GM19043 (cell line): ENCODE results near the gene MYO10.
"Not testable (repeated sequence)": the region's sequence is repeated elsewhere in the genome, so short reads cannot be mapped to it uniquely, and the experiment has no call there.

Experiments
- ATAC-seq: cut with Tn5 transposase; IDR thresholded peaks from one replicate; pipeline ENCODE4 v1.9.1; 2021; ENCODE audit warnings: low read depth; ENCODE audit not compliant: unreplicated experiment

The MYO10 gene

DNA sequence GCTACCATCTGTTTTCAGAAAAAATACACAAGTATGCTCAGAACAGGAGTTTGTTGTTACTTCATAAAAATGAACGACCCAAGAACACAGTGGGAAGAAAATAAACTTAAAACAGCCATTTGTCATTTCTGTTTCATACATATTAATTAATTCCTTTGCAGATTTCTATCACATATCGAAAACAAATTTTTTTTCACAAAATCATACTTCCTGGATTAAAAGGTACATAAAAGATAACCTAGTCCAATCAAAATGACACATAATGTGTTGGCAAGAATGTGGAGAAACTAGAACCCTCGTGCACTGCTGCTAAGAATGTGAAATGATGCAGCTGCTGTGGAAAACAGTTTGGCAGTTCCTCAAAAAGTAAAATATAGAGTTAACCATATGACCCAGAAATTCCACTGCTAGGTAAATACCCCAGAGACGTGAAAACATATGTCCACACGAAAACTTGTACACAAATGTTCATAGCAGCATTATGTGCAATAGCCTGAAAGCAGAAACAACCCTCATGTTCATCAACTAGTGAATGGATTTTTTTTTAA lies 46.0 kb downstream of the MYO10 start:
- ATAC-seq: no peak

DNA sequence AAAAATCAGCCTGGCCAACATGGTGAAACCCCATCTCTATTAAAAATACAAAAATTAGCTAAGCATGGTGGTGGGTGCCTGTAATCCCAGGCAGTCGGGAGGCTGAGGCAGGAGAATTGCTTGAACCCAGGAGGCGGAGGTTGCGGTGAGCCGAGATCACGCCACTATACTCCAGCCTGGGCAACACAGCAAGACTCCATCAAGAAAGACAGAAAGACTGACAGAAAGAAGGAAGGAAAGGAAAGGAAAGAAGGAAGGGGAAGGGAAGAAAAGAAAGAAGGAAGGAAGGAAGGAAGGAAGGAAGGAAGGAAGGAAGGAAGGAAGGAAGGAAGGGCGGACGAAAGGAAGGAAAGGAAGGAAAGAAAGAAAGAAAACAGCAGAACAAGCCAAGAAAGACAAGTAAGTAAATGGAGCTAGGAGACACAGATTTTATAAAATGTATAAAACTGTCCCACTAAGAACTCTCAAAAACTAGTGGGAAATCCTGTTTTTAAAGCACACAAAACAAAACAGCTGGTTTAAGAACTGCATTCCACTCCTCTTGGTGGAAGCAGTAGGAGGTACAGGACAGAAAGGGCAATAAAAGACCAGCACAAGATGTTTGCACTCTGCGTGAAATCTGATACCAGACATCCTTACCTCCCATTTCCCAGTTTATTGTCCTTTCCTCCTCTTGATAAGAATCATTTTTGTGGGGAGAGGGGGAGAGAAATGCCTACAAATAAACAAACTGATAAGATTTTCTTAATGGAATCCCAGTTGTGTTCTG lies 46.7 kb downstream of the MYO10 start:
- ATAC-seq: no peak

DNA sequence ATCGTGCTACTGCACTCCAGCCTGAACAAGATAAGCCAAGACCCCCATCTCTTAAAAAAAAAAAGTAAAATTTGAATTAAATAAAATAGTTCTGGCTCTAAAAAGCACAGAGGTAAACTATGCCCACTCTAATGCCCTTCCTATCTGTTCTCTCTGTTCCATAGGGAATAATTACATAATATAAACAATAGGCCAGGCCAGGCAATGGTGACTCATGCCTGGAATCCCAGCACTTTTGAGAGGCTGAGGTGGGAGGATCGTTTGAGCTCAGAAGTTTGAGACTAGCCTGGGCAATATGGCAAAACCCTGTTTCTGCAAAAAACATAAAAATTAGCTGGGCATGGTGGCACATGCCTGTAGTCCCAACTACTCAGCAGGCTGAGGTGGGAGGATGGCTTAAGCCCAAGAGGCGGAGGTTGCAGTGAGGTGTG lies 47.4 kb downstream of the MYO10 start:
- no peak for ATAC-seq

DNA sequence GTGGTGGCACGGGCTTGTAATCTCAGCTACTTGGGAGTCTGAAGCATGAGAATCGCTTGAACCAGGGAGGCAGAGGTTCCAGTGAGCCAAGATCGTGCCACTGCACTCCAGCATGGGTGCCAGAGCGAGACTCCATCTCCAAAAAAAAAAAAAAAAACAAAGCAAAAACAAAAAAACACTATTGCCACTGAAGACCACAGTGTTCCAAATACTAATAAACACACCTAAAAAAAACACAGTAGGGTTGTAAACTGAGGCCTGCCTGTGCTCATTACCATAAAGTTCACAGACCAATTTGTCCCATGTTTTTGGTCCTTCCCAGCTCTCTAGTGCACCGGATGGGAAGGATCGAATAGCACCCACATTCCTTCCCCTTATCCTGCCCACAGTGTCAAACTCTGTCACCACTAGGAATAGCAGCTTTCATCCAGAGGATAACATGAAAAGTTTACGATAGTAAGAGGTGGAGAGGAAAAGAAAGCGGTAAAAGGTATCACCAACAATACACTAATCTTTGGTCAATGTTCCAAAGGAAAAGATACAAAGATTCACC lies 49.2 kb downstream of the MYO10 start:
- no peak for ATAC-seq

DNA sequence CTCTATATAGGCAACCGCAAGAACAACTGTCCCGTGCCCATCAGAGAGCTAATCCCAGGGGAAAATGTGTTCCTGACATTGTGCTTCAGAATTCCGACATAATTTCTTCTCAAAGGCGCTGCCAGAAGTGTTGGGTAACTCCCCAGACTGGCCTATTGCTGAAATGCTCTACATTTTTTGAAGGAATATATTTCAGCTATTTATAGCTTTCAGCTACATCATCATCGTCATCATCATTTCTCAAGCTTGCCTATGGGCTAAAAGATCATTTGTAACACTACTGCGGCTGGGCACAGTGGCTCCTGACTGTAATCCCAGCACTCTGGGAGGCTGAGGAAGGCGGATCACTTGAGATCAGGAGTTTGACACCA lies 49.7 kb downstream of the MYO10 start:
- no peak for ATAC-seq

DNA sequence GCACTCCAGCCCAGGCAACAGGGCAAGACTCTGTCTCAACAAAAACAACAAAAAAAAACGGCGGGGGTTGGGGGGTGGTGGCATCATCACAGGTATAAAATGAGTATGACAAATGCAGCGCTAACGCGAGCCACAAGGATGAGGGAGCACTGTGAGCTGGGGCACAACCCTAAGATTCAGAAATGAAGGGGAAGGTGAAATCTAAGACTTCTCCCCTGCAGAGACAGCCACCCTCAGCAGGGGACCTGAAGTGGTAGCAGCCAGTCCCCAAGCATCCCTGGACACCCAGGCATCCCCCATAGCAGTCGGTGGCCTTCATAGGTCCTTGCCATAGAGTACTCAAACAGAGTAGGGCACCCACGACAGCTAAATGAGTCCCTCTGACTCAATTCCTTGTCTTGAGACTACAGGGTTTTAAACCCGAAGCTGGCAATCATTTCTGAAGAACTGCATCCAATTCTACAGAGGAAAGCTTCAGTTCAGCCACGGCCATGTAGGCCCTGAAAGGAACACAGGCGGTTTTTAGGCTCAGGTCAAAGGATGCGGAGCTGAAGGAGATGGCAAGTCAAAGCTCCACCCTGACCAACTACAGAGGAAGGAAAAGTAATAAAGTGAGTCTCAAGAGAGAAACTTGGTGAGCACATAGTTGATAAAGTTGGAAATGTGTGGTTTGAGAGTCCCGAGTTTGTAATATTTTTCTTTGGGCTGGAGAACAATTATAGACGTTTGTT lies 50.3 kb downstream of the MYO10 start:
- ATAC-seq: no peak

DNA sequence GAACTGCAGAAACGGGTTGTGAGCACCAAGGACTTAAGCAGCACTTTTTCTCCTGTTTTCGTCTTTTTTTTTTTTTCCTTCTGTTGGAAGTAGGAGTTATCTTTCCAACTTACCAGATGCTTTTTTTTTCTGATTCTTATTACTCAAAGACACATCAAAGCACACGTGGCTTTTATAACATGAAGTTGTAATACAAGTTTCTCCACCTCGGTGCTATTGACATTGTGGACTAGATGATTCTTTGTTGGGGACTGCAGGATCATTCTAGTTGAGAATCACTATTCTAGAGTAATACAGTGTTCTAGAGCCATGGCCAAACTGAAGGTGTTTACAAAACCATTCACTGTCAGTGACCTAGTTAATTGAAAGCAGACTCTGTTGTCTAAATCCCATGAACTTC lies 51.5 kb downstream of the MYO10 start:
- no peak for ATAC-seq

DNA sequence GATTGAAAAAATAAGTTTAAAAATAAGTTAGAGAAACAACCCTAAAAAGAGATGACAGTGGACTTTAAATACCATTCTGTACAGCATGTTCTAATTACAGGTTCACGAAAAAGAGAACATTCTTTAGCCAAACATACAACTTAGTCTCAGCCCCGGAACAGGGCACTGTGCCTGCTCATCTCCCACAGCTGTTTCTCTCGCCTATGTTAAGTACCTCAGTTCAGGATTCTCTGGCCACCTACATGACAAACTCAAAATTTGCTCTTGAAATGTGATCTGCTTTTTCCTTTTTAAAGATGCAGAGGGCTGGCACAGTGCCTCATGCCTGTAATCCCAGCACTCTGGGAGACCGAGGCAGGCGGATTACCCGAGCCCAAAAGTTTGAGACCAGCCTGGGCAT lies 52.3 kb downstream of the MYO10 start:
- ATAC-seq: no peak

DNA sequence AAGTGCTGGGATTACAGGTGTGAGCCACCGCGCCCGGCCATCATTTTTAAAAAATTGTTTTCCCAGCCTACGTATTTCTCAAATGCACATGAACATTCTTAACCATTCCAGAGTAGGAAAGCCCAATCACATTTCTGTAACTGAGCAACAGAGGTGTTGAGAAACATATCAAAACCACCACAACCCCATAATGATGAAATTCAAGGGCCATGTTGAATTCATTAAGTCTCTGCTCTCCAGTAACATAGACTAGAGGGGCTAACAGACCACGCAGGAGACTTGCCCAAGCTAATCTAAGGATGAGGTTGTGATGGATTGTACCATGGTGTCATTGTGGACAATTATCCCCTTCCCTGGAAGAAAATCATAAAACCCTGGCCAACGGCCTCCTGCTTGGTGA lies 52.9 kb downstream of the MYO10 start:
- ATAC-seq: no peak

DNA sequence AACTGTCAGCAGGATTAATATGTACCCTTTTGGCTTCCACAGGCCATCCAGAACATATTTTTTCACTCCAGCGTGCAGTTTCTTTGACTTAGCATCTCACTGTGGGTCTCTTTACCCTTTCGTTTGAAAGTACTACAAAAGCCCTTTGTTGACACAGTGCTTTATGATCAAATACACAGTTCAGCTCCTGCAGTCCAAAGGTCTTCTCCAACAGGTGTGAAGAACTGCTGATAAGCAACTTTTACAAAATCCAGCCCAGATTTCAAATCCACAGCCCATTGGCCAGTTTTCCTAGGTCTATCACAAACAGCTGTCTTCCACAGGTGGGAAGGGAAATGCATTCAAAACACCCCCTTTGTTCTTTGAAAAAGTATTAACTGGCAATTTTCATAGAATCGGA lies 54.8 kb downstream of the MYO10 start:
- ATAC-seq: no peak

DNA sequence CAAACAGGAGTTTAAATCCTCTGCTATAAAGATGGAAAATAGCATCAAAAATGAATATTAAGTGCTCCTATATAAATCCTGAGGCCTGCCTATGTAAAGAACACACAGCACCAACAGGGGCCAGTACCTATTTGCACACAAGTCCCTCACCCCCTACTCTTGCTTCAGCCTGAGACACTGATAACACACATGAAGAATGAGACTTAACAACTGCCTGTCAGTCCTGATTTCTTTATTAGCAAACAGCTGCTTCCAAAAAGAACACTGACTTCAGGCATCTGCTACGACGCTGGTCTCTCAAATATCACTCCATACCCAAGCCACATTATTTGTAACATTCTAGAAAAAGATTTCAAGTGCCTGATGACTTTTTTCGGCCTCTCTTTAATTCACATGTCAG lies 55.5 kb downstream of the MYO10 start:
- ATAC-seq: no peak

DNA sequence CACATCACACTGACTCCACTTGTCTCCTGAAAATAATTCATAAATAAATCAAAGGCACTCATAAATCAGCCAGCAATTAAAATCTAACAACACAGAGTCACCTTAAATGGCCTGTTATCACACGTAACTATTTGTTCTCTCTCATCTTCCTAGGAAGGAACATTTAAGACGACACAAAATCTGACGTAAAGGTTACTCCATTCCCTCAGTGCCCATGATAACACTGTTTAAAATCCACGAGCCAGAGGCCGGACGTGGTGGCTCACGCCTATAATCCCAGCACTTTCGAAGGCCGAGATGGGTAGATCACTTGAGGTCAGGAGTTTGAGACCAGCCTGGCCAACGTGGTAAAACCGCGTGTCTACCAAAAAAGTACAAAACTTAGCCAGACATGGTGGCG lies 56.4 kb downstream of the MYO10 start:
- no peak for ATAC-seq

DNA sequence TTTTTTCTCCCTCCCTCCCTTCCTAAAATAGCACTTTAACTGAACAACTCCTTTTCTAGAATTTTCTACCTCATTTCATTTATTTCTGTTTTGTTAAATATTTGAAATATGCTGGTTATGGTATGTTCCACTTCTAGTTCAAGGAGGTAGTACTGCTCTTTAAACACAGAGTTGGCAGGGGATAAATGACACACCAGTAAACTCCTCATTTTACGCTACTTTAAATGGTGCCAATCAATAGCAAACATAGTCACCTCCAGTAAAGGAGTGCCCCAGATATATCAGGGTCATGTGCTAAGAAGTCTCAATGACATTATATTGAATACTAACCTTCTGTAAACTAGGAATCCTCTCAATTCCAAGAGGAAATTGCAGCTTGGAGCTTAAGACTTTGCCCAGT lies 56.9 kb downstream of the MYO10 start:
- no peak for ATAC-seq

DNA sequence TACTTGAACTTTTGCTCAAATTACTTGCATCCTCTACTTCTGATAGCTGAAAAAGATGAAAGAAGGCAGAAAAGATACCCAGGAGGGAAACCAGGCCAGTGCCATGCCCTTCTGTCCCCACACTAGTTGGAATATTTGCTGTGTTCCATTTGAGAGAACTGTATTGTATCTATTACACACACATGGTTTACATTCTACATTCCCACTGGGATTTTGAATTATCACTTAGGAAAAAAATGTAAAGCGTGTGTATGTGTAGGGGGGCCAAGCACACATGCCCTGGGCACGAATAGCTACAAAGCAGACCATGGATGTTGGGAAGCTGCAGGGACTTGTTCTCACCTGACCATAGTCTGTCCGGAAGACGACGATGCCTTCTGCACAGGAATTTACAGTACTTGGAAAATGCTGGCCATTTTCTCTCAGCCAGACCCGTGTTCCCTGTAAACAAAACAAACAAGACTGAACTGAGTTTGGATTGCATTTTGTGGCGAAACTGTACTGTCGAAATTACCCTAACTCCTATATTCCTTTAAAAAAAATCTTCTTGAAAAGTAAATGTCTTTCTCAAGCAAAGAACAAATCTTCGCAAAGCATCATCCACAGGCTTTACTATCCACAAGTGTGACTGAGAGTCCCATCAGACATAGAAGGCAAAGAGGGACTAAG lies 58.7 kb downstream of the MYO10 start:
- ATAC-seq: no peak

DNA sequence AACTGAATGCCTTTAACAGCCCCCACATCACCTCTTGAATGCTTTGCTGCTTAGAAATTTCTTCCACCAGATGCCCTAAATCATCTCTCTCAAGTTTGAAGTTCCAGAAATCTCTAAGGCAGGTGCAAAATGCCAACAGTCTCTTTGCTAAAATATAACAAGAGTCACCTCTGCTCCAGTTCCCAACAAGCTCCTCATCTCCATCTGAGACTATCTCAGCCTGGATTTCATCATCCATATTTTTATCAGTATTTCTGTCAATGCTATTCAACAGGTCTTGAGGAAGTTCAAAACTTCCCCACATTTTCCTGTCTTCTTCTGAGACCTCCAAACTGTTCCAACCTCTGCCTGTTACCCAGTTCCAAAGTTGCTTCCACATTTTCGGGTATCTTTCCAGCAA lies 61.7 kb downstream of the MYO10 start:
- ATAC-seq: not testable (repeated sequence)

DNA sequence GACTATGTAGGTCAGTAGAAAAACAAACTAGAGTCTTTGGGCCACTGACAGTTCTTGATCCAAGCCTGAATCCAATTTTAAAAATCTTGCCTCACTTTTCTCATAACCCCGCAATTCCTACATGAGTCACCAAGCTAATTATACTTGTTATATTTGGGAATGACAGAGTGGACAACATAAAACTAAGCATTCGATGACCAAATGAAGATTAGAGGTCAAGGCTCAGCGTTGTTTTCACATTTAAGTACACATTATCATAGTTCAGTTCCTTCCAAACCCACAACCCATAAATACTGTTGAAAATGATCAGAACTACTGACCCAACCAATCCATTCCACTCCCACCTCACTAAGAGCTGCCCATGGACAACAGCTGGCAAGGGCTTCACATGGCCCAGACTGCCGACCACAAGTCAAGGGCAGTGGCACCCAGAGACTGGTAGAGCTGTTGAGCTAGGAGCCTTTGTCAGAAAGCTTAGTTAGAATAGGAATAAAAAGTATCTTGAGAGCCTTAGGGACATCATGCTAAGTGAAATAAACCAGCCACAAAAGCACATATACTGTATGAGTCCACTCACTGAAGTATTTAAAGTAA lies 64.2 kb downstream of the MYO10 start:
- ATAC-seq: no peak

DNA sequence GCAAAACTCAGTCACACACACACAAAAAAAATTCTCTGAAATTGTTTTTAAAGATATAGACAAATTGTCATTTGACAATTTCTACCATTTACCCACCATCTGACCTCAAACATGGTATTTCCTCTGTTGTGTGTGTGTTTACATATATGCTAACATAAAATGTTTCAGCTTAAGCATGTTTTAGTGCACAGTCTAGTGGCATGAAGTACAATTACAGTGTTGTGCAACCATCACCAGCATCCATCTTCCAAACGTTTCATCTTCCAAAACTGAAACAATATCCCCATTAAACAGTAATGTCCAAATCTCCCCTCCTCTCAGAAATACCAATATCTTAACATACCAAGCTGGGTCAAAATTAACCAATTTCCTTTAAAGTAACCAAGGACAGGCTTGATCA lies 65.2 kb downstream of the MYO10 start:
- no peak for ATAC-seq

DNA sequence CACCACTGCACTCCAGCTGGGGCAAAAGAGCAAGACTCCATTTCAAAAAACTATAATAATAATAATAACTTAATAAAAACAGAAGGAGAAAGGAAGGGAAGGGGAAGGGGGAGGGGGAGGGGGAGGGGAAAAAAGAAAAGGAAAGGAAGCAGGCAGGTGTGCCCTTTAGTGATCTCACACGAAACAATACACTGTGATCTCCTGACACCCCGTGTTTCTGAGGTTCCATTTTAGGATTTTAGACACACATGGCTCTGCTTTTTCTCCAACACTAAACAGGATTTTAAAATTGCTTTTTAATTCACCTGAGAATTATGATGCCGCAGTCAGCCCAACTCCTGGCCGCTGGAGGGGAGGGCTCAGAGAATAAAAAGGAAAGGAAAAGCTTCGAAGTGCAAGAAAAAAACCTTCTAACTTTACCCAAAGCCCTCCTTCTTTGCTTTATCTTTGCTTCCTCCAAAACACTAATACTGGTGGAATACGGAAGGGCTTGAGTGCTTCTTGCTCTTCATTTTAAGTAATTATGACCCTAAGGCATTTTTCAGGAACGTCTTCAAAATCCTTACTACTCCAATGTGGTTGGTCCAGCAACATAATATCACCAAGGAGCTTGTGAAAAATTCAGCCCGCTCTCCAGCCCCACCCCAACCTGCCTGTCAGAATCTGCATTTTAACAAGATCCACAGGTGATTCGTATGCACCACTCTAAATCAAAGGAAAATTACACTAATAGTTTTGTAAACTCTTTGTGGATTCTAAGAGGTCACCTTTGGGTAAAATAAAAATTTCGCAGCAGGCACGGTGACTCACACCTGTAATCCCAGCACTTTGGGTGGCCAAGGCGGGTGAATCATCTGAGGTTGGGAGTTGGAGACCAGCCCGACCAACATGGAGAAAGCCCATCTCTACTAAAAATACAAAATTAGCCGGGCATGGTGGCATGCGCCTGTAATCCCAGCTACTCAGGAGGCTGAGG lies 66.0 kb downstream of the MYO10 start:
- no peak for ATAC-seq

DNA sequence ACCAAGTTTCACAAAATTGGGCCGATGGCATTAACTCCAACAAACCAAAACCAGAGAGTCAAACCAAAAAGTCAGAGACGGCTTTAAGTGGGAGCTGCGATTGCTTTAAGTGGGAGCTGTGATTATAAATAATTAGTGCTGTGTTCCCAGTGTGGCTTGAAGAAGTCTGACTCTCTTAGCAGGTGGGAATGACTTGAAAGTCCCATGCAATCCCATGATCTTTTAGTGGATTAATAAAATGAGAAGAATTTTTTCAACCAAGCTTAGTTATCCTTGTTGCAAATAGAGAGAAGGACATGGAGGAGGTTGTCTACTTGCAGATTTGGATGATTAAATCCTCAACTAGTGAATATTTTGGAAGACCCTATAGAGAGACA lies 68.5 kb downstream of the MYO10 start:
- no peak for ATAC-seq
